OCI-LY1 (cell line): ENCODE measurements around the gene CDH1.

Experiments used
- CTCF ChIP-seq: fragments of 200-600 bp; sonication (generic), shearing (Covaris generic); IDR thresholded peaks from 2 replicates; pipeline ENCODE4 v1.5.1; 2017; ENCODE audit warnings: mild to moderate bottlenecking, antibody characterized with exemption, low read length, moderate library complexity, mixed read lengths
- EZH2 ChIP-seq: fragments of 200-600 bp; sonication (generic), shearing (Covaris generic); IDR thresholded peaks from 2 replicates; pipeline ENCODE4 v1.8.0; 2017; ENCODE audit warnings: borderline replicate concordance, mixed run types, mild to moderate bottlenecking, antibody characterized with exemption, low read length, moderate library complexity, mixed read lengths

GRCh38 chr16:68715471-68715870 is 21.6 kb upstream of the CDH1 start:
- TF ChIP-seq CTCF (no peak), EZH2 (no peak)
